ENCODE results near the gene APOM. TPM values are rescaled to one million over a fixed set of nuclear protein-coding genes. Genes with fewer than 3 reads are reported as not detected.

The APOM gene
- total RNA-seq, 1 experiment from 2014 or later: 5.0 TPM

DNA sequence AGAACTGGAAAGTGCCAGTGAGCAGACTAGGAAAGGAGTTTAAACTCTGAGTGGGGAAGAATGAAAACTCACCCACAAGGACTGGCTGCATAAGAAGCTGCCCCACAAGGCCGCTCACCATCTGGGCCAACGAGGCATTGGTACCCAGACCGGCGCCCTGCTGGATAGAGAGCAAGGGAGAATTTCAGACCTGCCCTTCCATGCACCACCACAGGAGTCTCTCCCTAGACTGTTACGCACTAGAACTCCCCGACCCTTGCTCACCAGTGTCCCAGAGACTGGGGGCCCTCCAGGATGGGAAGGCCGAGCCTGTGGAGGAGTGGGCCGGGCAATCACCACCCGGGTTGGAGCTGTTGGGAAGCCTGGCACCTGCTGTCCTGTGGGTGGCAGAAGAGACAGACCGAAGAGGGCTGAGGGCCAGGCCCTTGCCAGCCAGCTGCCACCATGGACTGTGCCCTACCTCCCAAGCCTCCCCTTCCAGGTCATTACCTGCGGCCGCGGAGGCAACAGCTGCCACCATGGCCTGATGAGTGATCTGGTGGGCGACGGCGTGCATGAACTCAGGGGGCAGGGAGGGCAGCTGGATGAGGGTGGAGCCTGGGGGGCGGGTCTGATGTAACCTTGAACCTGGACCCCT lies 11.8 kb upstream of the APOM start:
- CTCF ChIA-PET: no interaction called here
- intact Hi-C loops (cut with micrococcal nuclease): no loop called here
- Mint-ChIP-seq H3K4me1 (ENCODE audit: insufficient read depth, unreplicated experiment) (no peaks in the 10 kb centered on the region), H3K27ac (ENCODE audit: low read depth, unreplicated experiment) (no peak overlapping the region), H3K27me3 (ENCODE audit: insufficient read depth, unreplicated experiment) (no peaks in the 10 kb centered on the region), H3K4me3 (ENCODE audit: unreplicated experiment) (no peak overlapping the region), H3K9me3 (ENCODE audit: unreplicated experiment) (no peaks in the 10 kb centered on the region), H3K36me3 (ENCODE audit: insufficient read depth, unreplicated experiment) (peaks cover 77% of the 10 kb centered on the region)
- DNase-seq (ENCODE audit: unreplicated experiment): no peak
- TF ChIP-seq, protein P1, sequence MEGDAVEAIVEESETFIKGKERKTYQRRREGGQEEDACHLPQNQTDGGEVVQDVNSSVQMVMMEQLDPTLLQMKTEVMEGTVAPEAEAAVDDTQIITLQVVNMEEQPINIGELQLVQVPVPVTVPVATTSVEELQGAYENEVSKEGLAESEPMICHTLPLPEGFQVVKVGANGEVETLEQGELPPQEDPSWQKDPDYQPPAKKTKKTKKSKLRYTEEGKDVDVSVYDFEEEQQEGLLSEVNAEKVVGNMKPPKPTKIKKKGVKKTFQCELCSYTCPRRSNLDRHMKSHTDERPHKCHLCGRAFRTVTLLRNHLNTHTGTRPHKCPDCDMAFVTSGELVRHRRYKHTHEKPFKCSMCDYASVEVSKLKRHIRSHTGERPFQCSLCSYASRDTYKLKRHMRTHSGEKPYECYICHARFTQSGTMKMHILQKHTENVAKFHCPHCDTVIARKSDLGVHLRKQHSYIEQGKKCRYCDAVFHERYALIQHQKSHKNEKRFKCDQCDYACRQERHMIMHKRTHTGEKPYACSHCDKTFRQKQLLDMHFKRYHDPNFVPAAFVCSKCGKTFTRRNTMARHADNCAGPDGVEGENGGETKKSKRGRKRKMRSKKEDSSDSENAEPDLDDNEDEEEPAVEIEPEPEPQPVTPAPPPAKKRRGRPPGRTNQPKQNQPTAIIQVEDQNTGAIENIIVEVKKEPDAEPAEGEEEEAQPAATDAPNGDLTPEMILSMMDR (IDR thresholded peaks at IDR 0.05; ENCODE audit: unreplicated experiment): no peak
- no TSS peak for BruUV-seq (replicated peaks)
- POLR2A ChIA-PET: interaction anchor here (1.8 kb wide), 1 partner anchor 8 kb away, joined by 11 read pairs; the partner anchor contains the start of gene BAG6

GRCh38 chr6:31645325-31645724 lies 10.4 kb upstream of the APOM start:
- no peak for DNase-seq (ENCODE audit: unreplicated experiment)
- H3K4me3 Mint-ChIP-seq (ENCODE audit: unreplicated experiment): no peak overlapping the region
- no peaks in the 10 kb centered on the region for H3K27me3 Mint-ChIP-seq (ENCODE audit: insufficient read depth, unreplicated experiment)
- H3K4me1 Mint-ChIP-seq (ENCODE audit: insufficient read depth, unreplicated experiment): peaks cover 10% of the 10 kb centered on the region
- intact Hi-C loops (cut with micrococcal nuclease): no loop called here
- ChIA-PET POLR2A (interaction anchor here (0.8 to 1.1 kb wide), 2 partner anchors 20 to 23 kb away, joined by 3 to 6 read pairs; partner anchors contain the start of gene GPANK1), CTCF (no interaction called here)
- no peak overlapping the region for H3K27ac Mint-ChIP-seq (ENCODE audit: low read depth, unreplicated experiment)
- BruUV-seq (replicated peaks): no TSS peak
- TF ChIP-seq, protein P1 (IDR thresholded peaks at IDR 0.05; ENCODE audit: unreplicated experiment): no peak
- no peaks in the 10 kb centered on the region for H3K9me3 Mint-ChIP-seq (ENCODE audit: unreplicated experiment)
- peaks cover 89% of the 10 kb centered on the region for H3K36me3 Mint-ChIP-seq (ENCODE audit: insufficient read depth, unreplicated experiment)

DNA sequence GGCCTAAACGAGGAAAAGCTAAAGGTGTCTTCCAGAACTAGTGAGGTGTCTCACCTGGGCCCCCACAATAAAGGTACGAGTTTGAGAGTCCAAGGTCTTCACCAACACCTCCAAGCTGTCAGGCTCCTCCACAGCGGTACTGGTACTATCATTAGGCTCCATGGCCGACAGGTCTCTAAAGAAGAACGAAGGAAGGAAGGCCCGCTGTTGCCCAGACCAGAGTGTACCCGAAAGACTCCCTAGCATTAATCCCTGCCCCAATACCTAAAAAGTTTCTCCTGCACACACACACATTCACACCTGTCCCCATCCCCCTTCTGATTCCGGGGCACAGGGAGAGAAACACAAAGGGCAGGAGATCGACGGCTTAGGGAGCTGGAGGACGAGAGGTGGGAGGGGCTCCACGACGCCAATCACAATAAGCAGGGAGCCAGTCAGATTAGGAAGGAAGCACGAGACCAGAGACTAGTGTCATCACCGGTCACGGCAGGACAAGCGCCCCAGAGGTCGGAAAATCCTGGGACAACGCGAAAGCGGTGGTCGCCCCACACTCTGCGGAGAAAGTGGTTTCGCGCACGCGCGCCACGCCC lies 4.0 kb upstream of the APOM start:
- TF ChIP-seq, protein P1 (IDR thresholded peaks at IDR 0.05; ENCODE audit: unreplicated experiment): no peak
- TSS peak; percentile 57 for BruUV-seq (replicated peaks)
- CTCF ChIA-PET: interaction anchor here (0.6 to 1.0 kb wide), 6 partner anchors 15 to 247 kb away, joined by 3 to 5 read pairs (median 4); partner anchors contain the start of gene ATP6V1G2
- H3K4me1 Mint-ChIP-seq (ENCODE audit: insufficient read depth, unreplicated experiment): peaks cover 30% of the 10 kb centered on the region
- peaks cover 60% of the 10 kb centered on the region for H3K36me3 Mint-ChIP-seq (ENCODE audit: insufficient read depth, unreplicated experiment)
- H3K27me3 Mint-ChIP-seq (ENCODE audit: insufficient read depth, unreplicated experiment): no peaks in the 10 kb centered on the region
- DNase-seq (ENCODE audit: unreplicated experiment): peak; percentile 76
- H3K4me3 Mint-ChIP-seq (ENCODE audit: unreplicated experiment): peak overlapping the region; percentile 100
- H3K27ac Mint-ChIP-seq (ENCODE audit: low read depth, unreplicated experiment): peak overlapping the region; percentile 98
- intact Hi-C loops (cut with micrococcal nuclease): loop anchor here (1.0 to 2.0 kb wide), 2 partner anchors 9 to 105 kb away; partner anchors contain the start of genes ATP6V1G2, C6orf47 and NFKBIL1
- POLR2A ChIA-PET: interaction anchor here (0.6 to 7.1 kb wide), 52 partner anchors 8 to 1625 kb away, joined by 3 to 263 read pairs (median 6); partner anchors contain the start of genes ABHD16A, AIF1, ATF6B and ATP6V1G2
- no peaks in the 10 kb centered on the region for H3K9me3 Mint-ChIP-seq (ENCODE audit: unreplicated experiment)
